GM19351 (cell line): ENCODE results near the gene ITGAE.
"Not testable (repeated sequence)": the region's sequence is repeated elsewhere in the genome, so short reads cannot be mapped to it uniquely, and the experiment has no call there.

ENCODE experiments used
- ATAC-seq: cut with Tn5 transposase; IDR thresholded peaks from one replicate; pipeline ENCODE4 v1.9.1; 2021; ENCODE audit warnings: mild to moderate bottlenecking, moderate library complexity; ENCODE audit not compliant: unreplicated experiment

Gene ITGAE, protein sequence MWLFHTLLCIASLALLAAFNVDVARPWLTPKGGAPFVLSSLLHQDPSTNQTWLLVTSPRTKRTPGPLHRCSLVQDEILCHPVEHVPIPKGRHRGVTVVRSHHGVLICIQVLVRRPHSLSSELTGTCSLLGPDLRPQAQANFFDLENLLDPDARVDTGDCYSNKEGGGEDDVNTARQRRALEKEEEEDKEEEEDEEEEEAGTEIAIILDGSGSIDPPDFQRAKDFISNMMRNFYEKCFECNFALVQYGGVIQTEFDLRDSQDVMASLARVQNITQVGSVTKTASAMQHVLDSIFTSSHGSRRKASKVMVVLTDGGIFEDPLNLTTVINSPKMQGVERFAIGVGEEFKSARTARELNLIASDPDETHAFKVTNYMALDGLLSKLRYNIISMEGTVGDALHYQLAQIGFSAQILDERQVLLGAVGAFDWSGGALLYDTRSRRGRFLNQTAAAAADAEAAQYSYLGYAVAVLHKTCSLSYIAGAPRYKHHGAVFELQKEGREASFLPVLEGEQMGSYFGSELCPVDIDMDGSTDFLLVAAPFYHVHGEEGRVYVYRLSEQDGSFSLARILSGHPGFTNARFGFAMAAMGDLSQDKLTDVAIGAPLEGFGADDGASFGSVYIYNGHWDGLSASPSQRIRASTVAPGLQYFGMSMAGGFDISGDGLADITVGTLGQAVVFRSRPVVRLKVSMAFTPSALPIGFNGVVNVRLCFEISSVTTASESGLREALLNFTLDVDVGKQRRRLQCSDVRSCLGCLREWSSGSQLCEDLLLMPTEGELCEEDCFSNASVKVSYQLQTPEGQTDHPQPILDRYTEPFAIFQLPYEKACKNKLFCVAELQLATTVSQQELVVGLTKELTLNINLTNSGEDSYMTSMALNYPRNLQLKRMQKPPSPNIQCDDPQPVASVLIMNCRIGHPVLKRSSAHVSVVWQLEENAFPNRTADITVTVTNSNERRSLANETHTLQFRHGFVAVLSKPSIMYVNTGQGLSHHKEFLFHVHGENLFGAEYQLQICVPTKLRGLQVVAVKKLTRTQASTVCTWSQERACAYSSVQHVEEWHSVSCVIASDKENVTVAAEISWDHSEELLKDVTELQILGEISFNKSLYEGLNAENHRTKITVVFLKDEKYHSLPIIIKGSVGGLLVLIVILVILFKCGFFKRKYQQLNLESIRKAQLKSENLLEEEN

DNA sequence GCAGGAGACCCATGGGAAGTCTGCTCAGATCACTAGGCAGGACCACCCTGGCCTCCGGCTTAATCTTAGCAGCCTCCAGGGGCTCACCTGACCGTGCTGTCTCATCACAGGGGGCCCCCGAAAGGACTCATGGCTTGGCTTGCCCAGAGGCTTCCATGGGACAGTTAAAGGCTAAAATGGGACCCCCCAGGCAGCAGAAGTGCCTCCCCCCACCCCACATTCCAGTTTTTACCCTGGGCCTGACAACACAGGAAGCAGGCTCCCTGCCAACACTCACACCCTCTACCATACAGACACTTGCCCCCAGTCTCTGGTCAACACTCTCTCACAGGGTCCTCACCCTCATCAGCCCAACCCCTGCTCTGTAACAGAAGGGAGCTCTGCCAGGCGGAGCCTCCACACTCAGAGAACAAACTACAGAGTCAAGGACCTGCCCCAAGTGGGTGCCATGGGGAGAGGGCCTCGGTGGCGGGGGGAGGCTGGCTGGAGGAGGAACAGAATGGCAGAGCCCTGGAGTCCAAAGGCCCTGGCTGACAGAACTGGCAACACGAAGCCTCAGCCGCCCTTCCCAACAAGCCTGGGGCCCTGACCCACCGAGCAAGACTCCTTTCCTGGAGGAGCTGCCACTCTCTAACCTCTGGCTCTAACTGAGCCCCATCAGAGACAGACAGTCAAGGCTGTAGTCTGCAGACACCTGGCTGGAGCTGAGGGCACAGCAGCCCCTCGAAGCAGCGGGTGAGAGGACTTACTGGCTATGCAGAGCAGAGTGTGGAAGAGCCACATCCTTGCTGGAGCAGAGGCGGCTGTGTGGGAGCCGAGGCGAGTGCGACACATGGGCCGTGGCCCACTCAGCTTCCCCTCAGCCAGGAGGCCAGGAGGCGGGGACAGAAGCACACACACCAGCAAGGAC is at the start of gene ITGAE:
Gene ITGAE, minus strand, starts transcription at position 827 of the 910 bp plus-strand sequence. Its CDS starts 44 bp downstream, at position 783.
- no peak for ATAC-seq

DNA sequence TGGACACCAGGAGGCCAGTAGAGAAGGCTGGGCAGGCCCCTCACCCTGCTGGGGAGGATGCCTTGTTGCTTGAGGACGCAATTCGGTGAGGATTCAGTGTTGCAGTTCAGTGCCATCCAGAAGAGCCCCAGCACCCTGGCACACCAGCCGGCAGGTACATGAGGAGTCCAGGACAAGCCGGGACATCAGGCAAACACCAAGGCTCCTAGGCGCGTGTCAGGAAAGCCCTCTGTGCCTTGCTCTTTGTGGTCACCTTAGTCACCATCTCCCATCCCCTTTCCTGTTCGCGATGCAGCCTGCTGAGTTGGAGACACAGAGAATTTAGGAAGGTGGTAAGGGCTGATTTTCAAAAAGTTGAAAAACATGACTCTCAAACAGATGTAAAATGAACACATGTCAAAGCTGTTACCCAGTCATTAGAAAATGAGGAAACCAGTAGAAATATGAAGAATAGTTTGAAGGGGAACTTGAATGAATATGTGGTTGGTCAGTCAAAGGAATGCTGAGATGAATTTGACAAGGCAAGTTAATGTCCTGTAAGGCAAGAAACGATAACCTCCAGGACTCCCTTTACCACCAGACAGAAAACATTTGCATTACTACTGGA is 47.3 kb upstream of the ITGAE start:
- ATAC-seq = no peak

DNA sequence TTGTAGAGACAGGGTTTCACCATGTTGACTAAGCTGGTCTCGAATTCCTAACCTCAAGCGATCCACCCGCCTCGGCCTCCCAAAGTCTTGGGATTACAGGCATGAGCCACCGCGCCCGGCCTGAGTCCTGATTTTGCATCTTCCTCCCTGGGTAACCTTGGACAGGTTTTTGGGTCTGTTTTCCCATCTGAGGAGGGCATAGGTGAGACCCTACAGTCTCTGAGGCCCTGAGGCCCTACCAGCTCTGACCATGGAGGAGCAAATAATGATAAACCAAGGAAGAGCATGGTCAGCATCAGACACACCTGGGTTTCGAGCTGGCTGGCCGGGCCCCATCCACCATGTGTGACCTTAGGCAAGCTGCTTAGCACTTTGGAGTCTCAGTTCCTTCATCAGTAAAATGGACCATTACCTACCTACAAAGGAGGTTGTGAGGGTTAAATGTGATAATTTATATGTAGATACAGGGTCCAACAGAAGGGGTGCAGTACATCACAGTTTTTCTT is 46.2 kb upstream of the ITGAE start:
- ATAC-seq = no peak

DNA sequence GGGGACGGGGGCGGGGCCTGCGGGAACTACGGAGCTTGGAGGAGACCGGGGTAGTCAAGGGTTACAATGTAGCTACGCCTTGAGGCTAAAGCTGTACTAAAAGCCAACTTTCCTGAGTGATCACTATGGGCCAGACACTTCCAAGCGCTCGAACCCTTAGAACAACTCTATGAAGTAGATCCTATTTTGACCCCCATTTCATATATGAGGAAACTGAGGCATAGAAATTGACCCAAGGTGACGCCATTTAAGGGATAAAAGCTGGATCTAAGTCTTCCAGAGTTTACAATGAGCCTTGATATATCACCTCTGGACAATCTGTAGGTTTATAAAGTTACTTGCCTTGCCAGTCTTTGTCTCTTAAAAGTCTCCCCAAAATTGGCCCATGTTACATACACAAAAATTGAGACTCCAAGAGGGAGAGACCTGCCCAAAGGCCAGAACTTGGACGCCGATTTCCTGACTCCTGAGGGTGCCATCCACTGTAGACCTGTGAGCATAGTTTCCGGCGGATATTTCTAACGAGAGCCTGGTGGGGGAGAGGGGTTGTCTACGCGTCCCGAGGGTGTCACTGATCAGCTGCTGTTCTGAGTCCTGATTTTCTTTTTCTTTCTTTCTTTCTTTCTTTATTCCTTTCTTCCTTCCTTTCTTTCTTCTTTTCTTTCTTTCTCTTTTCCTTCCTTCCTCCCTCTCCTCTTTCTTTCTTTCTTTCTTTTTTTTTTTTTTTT is 45.6 kb upstream of the ITGAE start:
- no peak for ATAC-seq

DNA sequence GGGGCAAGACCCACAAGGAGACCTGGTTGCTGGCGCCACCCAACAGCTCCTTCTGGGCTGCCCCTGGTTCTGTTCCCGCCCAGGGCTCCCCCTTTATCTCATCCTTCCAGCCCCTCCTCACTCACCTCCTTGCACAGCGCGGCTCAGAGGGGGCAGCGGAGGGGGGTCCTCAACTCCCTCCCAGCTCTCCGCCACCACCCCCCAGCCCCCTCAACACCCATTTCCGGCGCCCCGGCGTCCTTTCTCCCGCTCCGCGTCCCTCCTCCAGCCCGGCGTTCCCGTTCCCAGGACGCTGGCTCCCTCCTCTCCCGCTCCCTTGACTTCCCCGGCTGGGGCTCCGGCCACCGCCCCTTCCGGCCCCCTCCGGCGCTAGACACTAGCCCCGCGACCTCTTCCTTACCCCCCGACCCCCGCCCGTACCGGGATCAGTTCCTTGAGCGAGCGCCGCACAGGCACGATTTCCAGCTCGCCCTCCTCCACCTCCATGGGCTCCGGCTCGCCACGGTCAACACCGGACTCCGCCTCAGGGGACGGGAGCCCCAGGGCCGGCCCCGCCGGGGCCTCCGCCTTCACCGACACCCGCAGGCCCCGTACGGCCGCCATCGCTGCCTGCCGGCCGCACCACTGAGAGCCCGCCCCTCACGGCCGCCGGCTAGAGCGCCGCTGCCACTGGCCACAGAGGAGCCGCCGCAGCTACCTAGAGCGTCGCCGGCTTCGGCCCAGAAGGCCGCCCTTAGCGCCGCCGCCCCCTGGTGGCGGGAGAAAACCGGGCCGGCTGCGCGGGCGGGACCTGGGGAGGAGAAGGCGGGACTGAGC is 44.8 kb upstream of the ITGAE start, which contains the start of gene NCBP3:
Gene NCBP3, minus strand, starts transcription at position 626 of the 816 bp plus-strand sequence. Its CDS starts 23 bp downstream, at position 603.
- ATAC-seq = peak; percentile 90

DNA sequence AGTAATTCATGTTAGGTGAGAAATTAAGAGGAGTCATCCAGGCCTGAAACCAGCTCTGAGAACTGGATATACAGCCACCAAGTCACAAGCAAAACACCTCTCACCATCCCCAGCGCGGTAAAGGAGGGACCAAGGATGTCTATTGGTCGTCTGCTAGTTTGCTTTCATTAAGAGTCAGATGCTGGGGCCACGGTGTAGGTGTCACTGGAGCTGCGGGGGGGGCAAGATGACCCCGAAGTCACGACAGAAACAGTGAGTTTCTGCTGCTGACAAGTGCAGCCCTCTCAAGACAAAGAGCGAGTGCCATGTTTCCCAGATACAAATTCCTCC is 44.3 kb upstream of the ITGAE start:
- peak; percentile 32 for ATAC-seq

DNA sequence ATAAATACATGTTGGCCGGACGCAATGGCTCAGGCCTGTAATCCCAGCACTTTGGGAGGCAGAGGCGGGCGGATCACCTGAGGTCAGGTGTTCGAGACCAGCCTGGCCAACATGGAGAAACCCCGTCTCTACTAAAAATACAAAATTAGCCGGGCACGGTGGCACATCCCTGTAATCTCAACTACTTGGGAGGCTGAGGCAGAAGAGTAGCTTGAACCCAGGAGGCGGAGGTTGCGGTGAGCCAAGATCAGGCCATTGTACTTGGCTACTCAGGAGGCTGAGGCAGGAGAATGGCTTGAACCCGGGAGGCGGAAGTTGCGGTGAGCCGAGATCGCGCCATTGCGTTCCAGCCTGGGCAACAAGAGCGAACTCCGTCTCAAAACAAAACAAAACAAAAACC is 43.6 kb upstream of the ITGAE start:
- not testable (repeated sequence) for ATAC-seq

DNA sequence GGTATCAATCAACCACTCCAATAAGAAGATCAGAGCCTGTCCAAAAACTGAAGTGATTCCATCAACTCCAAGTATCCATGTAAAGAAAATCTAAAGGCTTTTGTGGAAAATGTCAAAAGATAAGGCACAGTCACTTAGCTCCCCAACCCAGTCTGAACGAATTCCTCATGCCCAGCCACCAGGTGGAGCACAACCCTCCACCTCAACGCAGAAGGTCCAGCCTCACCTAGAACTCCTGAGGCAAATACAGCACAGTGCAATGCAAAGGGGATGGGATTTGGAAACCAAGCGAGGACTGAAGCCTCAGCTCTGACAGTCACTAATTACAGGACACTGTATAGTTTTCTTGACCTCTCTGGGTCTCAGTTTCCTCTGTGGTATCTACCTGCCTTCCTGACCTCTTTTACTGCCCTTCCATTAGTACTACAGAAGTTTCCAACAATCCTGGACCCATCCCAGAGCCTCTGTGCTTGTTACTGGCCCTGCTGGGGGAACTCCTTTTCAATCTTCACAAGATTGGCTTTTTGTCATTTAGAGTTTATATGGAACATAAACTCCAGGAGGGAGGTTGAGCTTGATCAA is 43.0 kb upstream of the ITGAE start:
- ATAC-seq = no peak

DNA sequence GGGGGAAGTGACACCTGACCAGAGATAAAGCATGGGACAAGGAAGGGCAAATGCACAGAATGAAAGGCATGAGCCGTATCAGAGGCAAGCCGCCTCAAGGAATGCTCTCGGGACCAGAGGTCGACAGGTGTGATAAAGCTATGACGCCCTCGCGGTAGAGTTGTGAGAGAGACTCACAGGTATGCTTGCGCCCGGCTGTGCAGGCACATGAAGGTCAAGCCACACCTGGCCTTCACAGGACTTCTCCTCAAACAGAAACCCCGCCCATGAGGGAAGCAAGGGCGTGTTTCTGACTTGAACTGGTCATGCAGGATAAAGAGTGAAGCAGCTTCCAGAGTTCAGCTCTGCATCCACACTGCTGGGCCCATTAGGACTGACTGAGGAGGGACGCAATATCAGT is 37.2 kb upstream of the ITGAE start:
- ATAC-seq = no peak

DNA sequence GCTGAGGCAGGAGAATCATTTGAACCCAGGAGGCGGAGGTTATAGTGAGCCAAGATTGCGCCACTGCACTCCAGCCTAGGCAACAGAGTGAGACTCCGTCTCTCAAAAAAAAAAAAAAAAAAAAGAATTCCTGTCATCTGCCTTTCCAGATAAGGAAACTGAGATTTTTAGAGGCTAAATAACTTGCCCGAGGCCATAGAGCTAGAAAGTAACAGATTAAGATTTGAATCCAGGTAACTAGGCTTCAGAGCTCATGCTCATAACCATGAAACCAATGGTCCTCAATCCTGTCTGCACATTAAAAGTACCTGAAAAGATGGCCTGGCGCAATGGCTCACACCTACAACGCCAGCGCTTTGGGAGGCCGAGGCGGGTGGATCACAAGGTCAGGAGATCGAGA is 35.6 kb upstream of the ITGAE start:
- no peak for ATAC-seq

DNA sequence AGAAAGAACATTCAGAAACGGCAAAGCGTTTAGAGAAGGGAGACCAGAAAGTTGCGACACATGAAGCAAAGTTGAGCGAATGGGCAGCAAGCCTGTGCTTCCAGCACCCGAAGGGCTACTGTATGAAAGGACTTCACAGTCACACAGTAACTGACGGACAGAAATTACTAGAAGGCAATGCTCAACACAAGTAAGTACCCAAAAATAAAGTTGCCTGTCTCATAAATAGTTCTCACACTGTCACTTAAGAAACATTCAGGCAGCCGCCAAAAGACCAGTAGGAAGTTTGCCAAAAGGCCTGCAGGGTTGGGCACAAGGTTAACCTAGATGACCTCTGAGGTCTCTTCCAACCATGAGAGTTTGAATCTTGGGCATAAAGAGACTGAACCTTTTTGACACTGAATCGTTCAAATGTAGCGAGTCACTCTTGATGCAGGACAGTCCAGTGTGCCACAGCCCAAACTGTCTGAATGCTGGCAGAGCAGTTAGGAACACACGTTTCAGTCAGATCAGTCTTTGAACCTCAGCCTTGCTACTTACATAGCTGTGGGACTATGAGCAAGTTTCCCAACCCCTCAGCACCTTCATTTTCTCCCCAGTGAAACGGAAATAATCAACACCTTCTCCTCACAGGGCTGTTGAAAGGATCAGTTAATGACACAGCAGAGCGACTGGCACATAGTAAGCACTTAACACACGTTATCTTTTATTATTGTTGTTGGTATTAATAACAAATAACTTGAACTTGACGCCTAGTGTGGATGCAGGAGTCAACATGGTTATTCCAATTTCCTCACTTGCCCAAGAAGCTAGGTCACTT is 34.6 kb upstream of the ITGAE start:
- ATAC-seq = no peak

DNA sequence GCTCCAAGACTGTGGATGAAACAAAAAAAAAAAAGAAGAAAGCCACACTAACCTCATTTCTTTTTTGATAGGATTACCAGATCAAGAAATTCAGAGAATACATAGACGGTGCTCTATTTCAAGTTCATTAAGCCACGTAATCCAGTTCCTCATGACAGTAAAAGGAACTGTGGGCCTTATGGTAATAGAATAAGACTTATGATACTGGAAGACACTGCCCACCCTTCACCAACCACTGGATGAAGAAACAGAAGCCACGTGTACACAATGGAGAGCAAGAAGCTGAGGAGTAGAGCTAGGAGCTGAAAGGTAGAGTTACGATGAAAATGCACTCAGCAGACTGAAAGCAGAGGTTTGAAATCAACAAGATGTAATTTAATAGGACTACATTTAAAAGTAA is 33.8 kb upstream of the ITGAE start:
- ATAC-seq = no peak

DNA sequence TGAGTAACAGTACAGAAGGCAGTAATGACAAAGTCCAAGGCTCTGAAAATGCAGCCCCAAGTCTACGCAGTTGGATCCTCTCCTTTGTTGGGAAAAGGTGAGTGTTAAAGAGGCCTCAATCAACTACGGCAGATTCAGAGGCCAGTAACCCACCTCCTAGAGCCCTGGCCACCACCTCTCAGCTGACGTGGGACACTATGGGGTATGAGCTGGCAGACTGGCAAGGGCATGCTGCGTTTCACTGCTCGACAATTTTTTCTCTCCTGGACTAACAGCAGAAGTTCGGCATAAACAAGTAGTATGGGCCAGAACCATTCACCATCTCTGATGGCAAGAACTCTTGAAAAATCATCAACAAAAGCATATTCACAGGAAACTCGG is 27.9 kb upstream of the ITGAE start:
- ATAC-seq = no peak

DNA sequence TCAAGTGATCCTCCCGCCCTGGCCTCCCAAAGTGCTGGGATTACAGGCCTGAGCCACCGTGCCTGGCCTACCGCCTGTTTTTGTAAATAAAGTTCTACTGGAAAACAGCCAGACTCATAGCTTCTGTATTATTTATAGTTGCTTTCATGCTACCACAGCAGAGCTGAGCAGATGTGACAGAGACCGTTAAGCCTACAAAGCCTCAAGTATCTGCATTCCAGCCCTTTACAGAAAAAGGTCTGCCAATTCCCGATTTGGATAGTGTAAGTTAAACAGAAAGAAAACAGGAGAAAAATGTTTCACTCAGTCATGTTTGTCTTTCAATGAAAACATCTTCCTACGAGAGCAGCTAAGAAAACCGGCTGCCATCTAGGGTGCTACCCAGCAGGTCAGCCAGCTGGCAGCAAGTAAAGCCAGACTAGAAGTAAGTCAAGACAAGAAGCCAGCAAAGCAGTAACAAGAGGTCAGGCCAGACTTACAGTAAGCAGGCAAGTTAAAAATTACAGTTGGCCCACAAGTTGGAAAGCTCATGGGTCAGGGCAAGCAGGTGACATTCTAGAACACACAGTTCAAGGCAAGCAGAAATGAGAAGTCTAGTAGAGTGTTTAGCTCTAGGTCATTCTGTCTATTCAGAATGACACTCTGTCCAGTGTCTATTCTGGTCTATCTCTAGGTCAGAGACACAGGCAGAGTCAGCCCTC is 27.3 kb upstream of the ITGAE start:
- ATAC-seq = no peak

DNA sequence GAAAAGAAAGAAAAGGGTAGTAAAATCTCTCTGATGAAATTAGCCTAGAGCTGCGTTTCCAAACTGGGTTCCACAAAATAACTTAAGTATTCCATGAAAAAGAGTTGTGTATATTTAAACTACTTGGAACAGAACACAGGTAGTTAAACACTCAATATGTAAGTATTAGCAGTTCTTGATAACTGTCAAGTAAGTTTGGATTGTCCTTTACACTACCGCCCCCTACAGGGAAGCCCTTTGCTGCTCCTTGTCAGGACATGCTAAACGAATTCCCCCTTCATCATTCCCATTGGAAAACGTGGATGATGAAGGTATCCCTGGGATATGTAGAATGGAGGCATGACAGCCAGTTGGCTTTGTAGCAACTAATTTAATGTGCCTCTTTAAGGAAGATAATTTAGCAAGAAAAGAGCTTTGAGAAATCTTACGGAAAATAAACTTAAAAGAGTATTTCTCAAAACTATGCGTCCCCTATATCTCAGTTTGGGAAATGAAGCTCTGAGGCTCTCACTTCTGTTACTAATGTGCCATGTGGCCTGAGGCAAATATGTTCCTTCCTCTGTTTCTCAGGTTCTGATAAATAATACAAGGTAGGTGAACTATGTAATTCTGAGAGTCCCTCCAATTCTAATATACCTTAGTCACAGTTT is 26.3 kb upstream of the ITGAE start:
- ATAC-seq = no peak

DNA sequence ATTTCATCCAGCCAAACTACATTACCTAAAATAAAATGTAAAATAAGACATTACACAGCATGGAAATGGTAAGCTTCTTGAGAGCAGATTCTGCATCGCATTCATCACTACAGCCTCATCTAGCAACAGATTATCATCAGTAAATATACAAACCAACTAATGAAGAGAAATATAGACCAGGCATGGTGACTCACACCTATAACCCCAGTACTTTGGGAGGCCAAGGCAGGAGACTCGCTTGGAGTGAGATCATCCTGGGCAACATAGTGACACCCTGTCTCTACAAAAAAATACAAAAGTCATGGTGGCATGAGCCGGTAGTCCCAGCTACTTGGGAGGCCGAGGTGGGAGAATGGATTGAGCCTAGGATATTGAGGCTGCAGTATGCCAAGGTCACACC is 25.2 kb upstream of the ITGAE start:
- ATAC-seq = no peak
